Middle frontal gyrus (tissue), 1 donor: Measurements from ENCODE around the gene CNTN1.

Source experiments
- DNase-seq: peaks from one replicate; pipeline ENCODE4 v3.0.0-alpha.2; 2015; ENCODE audit warnings: low spot score; ENCODE audit errors: extremely low spot score

CNTN1 gene

GRCh38 chr12:40768125-40768864 lies 76.1 kb downstream of the CNTN1 start:
- no peak for DNase-seq

- no peak for DNase-seq
Observed at GRCh38 chr12:40769846-40770245, 77.6 kb downstream of the CNTN1 start.

GRCh38 chr12:40770781-40771180 lies 78.5 kb downstream of the CNTN1 start:
- no peak for DNase-seq

GRCh38 chr12:40775661-40776060 lies 83.4 kb downstream of the CNTN1 start:
- no peak for DNase-seq

- DNase-seq: no peak
Observed at GRCh38 chr12:40784102-40784501, 91.9 kb downstream of the CNTN1 start.

DNA sequence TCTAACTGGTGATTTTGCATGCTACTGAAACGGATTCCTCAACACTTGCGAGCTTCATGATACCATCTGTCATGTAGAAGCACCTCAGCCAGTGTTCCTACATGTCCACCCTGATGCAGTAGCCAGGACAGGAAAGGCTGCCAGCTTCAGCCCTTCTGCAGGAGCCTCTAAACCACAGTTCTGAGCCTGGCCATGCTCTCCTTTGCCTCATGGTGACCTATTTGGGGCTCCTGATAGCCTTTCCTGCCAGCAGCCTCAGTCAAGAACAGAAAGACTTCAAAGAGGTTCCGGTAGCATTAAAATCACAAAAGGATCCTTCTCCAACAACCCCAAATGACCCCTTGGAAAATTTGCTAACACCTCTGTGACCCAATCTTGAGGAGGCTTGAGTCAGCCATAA lies 96.0 kb downstream of the CNTN1 start:
- no peak for DNase-seq

DNA sequence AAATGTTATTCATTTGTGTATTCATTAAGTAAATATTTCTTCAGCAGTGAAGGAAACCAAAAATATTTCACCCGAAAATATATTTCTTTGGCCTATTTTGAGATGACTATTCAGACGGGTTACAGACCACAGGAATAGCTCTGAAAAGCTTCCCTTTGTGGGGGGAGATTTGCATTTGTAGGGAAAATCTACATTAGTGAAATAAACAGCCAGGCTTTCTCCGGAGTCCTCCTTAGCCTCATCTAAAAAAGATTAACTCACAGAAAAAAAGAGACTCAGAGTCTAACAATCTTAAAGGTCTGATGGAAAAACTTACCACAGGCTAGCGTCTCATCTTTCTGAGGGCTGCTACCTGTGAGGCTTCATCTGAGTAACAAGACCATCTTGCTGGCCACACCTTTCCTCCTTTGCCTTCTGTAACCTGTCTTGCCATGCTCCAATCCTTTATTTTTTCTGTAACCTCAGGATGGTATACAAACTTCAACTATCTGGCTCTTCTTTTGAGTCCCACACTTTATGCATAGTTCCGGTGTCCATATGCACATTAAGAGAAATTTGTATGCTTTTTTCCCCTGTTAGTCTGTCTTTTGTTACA lies 100.7 kb downstream of the CNTN1 start:
- no peak for DNase-seq

DNA sequence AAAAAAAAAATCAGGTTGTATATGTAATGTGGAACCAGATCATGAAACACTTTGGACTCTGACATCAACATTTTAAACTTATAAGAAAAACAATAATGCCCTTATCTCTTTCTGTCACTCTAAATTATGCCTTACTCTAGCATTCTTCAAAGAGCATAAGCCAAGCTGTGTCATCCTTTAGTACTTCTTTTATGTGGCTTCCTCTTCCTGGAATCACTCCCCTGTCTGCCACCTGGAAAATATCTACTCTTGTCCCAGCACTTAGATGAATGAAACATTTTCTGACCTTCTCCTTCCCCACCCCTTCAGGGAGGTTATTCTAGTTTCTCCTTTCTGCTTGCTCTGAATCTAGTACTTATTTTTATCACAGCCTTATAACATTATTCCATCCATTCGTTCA lies 101.2 kb downstream of the CNTN1 start:
- no peak for DNase-seq

GRCh38 chr12:40794087-40794486 lies 101.8 kb downstream of the CNTN1 start:
- DNase-seq: no peak

DNA sequence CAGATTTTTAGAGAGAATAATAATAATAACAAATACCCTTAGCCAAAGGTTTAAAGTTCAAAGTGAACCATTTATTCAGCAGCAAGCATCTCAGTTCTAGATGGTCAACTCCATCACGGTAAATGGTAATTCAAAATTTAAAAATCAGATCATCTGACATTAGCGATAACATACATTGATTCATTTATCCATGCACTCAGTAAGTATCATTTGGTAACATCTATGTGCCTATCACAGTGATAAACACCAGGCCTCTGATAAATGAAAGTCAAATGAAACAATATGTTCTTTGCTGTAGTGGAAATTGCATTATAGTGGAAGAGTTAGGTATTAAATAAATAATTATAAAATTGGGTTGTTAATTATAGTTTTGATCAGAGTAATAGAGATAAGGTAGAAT lies 108.8 kb downstream of the CNTN1 start:
- DNase-seq: no peak

DNA sequence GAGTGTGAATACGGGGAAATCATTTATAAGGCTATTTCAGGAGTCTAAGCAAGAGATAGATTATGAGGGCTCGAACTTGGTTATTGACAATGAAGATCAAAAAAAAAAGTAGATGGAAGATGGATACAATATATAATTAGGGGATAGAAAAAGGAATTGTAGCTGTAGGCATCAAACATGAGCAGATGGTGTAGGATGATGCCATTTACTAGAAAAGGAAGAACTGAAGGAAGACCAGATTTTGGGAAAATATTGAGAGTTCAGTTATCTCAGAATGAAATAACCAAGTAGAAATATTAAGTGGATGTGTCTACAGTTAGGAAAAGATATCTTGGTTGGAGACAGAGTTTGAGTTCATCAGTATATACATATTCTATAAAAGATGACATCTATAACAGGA lies 109.6 kb downstream of the CNTN1 start:
- no peak for DNase-seq

DNA sequence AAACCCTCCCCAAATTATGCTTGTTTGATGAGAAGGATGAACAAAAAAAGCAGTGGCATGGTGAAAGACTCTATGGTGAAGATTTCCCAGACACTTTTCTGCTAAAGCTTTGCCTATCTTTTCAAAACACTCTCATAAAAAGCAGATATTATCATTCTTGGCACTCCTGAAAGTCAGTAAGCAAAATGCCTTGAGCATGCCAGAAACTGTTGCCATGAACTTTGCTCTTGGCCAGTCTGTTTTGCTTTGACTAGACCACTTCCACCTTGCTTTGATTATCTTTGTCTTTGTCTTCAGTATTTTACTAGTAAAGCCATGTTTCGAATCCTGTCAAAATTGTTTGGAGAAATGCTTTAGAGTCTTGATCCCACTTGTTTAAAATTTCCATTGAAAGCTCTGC lies 110.4 kb downstream of the CNTN1 start:
- no peak for DNase-seq

DNA sequence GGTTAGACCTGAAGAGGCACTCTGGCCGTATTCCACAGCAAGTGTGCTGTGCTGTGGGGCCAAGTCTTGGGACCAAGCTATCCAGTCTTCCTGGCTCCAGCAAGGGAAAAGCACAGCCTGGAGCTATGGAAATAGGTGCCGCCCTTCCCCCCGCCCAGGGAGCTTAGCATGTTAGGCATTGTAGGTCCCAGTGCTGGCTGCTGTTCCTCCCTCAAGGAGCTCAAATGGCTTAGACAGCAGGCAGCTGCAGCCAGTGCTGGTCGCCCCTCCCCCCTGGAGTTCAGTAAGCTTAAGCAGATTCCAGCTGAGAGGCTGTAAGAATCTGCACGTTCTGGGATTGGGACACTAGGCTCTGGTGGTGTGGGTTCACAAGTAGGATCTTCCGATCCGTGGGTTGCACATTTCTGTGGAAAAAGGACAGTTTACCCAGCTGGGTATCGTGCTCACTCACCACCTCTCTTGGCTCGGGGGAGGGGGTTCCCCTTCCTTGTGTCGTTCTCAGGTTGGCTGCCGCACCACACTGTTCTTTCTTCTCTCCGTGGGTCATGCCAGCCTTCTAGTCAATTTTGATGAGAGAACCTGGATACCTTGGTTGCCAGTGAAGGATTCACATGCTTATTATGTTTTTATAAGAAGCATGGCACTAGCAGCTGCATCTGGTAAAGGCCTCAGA lies 127.3 kb downstream of the CNTN1 start:
- no peak for DNase-seq

DNA sequence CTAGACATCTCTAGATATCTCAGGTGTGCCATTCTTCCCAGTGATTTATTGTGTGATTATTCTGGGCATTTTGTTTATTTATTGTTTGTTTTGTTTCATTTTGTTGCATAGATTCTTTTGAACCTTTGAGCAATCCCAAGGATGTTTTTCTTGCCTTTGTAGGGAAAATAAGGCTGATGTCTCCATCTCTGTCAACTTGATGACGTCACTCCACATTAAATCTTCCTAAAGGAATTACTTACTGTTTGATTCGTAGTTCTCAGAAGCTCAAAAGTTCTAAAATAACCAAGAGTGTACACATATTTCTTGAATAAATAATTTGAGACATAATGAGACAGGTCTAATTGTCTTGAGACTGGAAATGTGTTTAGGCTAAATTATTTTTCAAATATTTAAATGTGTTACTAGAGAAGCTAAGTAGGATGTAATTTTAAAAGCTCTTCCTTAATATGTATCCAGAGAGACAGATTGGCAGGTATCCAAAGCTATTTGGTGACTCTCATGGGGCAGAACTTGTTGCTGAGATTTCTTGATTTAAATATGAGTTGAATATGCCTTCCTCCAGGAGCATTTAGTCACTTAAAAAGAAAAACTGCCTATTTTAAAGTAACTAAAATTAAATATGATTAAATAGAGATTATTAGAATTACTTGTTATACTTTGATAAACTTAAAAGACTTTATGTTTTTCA lies 128.7 kb downstream of the CNTN1 start:
- DNase-seq: no peak

GRCh38 chr12:40825156-40825555 lies 132.9 kb downstream of the CNTN1 start:
- DNase-seq: no peak

DNA sequence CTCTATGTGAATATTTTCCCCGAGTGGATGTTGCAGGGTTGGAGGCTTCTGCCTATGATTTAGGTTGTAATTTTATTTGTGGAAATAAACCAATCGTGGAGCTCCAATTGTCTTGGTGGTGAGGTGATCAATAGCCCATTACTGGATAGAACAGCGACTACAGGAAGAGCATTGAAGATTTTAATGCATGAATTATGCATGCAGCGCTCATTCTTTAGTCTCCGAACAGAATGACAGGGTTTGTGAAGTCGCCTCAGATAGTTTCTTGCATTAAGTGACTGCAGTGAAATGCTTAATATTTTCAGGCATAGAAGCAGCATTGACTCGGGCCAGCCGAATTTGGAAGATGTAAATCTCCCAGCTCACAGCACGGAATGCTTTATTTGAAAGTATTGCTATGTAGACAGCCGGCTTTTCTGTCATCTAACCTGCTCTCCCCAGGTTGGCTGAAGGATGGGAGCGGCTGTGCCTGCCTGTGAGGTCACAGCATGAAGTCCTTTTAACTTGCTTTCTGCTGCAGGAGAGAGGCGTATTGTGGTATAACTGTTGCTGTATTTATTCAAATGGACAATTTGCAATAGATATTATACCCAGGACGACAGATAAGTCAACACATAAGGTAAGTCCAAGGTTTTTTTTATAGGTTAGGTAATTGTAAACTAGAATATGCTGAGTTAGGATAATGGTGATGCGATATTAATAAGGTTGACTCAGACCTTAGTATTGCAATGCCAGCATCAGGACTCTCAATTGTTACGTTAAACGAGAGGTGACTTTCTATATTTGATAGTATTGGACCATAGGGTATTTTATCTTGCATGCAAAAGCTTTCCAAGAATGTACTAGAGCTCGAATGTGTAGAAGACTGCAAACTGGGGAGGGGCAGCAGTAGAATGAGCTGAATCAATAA lies 135.7 kb downstream of the CNTN1 start:
- no peak for DNase-seq

- DNase-seq: no peak
Observed at GRCh38 chr12:40828593-40828990, 136.4 kb downstream of the CNTN1 start.

DNA sequence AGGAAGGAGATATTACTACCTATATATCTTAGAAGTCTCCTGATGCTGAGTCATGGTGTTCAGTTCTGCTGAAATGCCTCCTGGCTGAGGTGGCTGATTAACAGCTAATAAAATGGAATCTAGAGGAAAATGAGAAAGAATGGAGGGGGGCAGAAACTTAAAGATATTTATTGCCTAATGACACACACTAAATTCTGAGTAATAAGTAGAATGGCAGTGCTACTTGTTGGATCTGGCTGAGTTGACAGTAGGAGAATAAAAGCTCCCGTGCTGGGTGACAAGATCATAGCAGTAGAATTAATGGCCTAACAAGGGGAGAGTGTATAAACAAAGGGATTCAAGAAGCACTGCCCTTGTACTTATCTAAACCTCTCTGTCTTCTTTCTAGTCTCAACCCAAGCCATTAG lies 137.5 kb downstream of the CNTN1 start:
- no peak for DNase-seq

DNA sequence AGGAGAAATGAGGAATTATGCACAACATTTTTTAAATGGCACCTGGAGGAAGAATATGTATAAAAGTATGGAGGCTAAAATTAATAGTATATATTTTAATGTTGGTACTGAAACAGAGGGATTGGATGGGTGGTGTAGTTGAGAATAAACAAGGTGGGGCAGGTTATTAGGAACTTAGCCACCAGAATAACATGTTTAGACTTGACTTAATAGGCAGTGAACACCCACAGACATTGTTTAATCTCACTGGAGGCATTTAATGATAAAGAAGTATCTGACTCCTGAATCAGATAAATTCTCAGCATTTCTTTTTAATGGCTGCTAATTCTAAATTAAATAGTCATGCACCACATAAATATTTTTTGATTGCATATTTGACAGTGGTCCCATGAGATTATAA lies 139.7 kb downstream of the CNTN1 start:
- no peak for DNase-seq

DNA sequence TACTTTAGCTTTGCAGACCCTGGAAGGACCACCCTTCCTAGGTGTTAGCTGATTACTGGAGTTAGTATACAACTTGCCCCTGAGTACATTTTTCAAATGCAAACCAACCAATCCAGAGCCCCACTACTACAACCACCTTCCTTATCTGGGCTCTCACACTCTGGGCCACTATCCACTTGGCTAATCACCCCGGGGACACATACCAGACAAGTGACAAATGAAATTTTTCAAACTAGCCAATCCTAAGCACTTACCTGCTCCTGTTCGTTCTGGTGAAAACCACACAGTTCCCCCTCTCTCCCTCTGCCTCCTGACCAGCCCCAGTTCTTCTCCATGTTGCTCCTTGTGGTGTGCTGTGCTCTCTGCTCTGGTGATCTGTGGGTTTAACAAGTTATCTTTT lies 140.4 kb downstream of the CNTN1 start:
- DNase-seq: no peak

DNA sequence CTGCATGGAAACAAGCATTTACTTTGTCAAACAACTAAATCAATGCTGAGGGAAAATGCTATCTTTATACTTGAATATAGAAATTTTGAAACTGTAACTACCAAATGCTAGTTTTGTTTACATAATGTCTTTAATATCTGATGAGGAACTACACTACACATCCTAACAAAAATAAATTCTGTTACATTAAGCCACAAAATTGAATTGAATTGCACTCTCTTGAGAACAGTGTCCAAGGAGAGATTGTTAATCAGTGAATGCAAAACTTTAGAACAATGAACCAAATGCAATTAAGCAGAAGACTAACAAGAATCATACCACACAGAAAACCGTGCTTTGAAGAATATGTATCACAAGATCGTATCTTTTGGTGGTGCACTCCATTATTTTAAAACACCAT lies 141.6 kb downstream of the CNTN1 start:
- no peak for DNase-seq
